Fibroblast of the aortic adventitia (primary cell): Measurements from ENCODE around the gene HMGXB4. TPM values are rescaled to one million over a fixed set of nuclear protein-coding genes. Genes with fewer than 3 reads are reported as not detected.

Experiments
- DNase-seq: peaks from one replicate; pipeline ENCODE4 v3.0.0-alpha.2; 2010; ENCODE audit warnings: low read depth
- H3K4me3 ChIP-seq: 2 replicates; pipeline ENCODE4 v1.5.1; 2011; ENCODE audit warnings: low read depth, mild to moderate bottlenecking, control low read depth, low read length, moderate library complexity
- total RNA-seq: library from RNA; depleted of rRNA; stranded (reverse); fragments of >200 nt; gene quantifications from 2 replicates; pipeline ENCODE4 v1.2.3, GENCODE V29; 2012; ENCODE audit warnings: low replicate concordance
- TF ChIP-seq, protein P1 (sequence below): IDR thresholded peaks from 2 replicates; pipeline ENCODE4 v1.5.1; 2011; ENCODE audit warnings: mild to moderate bottlenecking, low read length, control low read depth, inconsistent platforms; ENCODE audit not compliant: insufficient read depth

HMGXB4 gene
- total RNA-seq, 1 donor: 29.7 TPM

DNA sequence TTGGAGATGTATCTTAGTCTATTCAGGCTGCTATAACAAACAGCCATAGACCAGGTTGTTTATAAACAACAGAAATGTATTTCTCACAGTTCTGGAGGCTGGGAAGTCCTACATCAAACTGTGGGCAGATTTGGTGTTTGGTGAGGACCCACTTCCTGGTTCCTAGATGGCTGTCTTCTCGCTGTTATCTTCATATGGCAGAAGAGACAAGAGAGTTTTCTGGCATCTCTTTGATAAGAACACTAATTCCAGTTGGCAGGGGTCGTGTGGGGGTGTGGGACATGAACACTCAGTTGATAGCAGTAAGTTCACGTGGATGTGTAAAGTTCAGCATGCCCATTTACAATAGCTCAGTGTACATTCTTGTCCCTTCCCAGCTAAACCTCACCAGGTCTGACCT lies 41.3 kb upstream of the HMGXB4 start:
- DNase-seq: no peak
- no peak overlapping the region for H3K4me3 ChIP-seq
- TF ChIP-seq, protein P1, sequence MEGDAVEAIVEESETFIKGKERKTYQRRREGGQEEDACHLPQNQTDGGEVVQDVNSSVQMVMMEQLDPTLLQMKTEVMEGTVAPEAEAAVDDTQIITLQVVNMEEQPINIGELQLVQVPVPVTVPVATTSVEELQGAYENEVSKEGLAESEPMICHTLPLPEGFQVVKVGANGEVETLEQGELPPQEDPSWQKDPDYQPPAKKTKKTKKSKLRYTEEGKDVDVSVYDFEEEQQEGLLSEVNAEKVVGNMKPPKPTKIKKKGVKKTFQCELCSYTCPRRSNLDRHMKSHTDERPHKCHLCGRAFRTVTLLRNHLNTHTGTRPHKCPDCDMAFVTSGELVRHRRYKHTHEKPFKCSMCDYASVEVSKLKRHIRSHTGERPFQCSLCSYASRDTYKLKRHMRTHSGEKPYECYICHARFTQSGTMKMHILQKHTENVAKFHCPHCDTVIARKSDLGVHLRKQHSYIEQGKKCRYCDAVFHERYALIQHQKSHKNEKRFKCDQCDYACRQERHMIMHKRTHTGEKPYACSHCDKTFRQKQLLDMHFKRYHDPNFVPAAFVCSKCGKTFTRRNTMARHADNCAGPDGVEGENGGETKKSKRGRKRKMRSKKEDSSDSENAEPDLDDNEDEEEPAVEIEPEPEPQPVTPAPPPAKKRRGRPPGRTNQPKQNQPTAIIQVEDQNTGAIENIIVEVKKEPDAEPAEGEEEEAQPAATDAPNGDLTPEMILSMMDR: no peak

DNA sequence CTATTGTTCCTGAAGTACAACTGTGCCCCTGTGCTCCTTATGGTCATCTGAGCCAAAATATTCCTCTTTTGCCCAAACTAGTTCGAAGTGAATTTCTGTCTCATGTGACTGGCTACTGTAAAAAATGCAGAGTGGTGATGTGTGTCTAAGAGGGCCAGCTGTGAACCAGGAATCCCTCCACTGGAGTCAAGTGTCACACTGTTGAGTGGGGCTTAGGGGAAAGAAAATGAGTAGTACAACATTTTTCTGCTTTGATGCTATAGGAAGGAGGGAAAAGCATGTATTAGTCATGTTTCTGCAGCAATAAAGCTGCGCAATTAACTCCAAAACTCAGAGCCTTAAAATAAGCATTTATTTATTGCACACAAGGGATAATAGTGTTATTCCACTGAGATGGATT lies 39.8 kb upstream of the HMGXB4 start:
- TF ChIP-seq, protein P1: no peak
- H3K4me3 ChIP-seq: no peak overlapping the region
- no peak for DNase-seq

DNA sequence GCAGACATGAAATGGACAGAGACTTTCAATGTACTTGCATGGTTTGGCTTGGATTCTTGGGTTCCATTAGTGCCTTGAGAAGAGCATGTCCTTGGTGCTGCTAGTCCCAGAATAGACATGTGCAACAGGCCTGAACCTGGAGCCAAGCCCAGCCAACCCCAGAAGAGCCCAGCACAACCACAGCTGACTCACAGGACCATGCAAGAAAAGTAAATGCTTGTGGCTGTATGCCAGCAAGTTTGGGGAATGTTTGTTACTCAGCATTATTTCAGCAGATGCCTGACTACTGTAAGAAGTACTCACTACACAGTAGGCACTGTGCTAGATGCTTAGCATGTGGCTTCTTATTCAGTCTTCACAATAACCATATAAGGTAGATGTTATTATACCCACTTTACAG lies 39.2 kb upstream of the HMGXB4 start:
- H3K4me3 ChIP-seq: no peak overlapping the region
- TF ChIP-seq, protein P1: no peak
- no peak for DNase-seq

DNA sequence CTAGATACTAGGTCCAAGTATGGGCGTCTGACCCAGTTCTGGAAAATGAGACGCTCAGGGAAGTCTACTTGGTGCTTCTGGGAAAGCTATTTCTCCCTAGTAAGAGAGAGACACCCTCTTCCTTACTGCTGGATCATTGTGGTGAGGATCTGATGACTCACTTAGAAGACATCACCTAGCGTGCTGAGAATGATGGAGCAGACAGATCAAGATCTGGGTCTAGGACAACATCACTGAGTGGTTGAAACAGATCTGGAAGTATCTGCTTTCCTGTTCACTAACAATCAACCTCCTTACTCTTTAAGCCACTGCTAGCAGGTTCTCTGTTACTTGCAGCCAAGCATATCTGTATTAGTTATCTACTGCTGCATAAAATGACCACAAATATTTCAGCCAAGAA lies 38.3 kb upstream of the HMGXB4 start:
- TF ChIP-seq, protein P1: no peak
- DNase-seq: peak; percentile 6
- no peak overlapping the region for H3K4me3 ChIP-seq

DNA sequence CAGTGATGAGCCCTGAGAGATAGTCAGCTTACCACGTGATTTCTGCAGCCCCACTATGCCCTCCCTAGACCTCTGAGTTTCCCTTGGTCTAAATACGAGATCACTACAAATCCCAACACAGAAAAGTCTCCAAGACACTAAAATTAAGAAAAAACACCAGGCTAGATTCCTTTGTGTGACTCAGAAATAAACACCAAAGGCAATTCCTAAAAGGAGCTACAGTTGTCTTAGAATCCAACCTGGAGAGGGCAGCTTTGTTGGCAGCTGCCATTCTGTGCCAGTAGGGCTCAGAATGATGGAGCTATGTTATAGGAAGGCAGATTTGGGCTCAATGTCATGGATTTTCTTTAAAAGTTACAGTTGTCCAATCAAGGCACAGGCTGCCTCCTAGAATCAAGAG lies 37.1 kb upstream of the HMGXB4 start:
- TF ChIP-seq, protein P1: no peak
- H3K4me3 ChIP-seq: no peak overlapping the region
- no peak for DNase-seq

DNA sequence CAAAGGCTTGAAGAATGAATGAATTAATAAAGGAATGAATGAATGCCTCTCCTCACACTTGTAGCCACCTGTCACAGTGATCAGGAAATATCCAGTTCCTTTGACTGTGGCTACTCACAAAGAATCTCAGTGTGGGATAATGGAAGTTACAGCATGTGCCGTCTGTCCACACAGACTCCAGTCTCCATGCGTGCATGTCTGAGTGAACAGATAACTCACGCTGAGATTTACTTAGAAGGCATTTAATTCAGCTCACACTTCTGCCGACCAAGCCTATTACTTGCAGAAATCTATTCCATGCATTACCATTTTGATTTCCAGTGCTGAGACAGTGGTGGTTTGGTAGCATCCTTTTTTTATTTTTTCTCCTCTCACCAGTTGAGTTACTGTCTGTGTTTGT lies 32.3 kb upstream of the HMGXB4 start:
- TF ChIP-seq, protein P1: no peak
- DNase-seq: no peak
- H3K4me3 ChIP-seq: no peak overlapping the region

DNA sequence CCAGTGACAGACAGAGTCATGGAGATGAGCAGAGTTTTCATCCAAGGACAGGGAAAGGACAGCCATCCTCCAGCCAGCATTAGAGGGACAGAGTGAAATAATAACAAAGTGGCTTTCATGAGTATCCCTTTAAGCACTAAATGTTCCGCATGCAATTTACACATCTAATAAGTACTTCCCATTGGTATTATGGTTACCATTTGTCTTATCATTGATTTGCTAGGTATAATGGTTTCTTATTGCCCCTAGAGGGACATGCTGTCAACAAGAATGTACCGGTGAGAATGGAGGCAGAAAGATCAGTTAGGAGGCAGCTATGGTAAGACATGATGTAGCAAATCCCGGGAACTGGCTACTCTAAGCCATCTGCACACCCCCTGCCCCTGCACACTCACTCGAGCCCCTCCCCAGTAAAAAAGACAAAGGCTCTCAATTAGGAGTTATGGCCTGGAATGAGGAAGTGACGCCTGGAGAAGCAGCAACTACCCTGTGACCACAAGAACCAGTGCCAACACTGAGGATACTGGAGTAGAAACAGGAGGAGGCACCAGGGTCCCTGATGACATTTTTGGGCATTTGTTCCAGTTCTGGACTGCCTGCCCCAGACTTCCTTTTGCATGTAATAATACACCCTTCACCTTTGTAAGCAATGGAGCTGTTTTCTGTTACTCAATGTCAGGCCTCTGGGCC lies 30.2 kb upstream of the HMGXB4 start:
- TF ChIP-seq, protein P1: no peak
- no peak for DNase-seq
- no peak overlapping the region for H3K4me3 ChIP-seq
